Ramos (cell line): ENCODE data around the gene ARHGAP6.

Experiments
- in situ Hi-C: fragments of 300-500 bp; cut with MboI; formaldehyde crosslinking; loops from one replicate; pipeline ENCODE4 v1.14.3; 2022; ENCODE audit warnings: low sequenced_read_pairs; ENCODE audit not compliant: unreplicated experiment

Gene ARHGAP6

GRCh38 chrX:11408783-11409182 is 256.9 kb downstream of the ARHGAP6 start:
- in situ Hi-C loops, result no loop called here

- in situ Hi-C loops, result no loop called here
Measured at GRCh38 chrX:11408109-11408405, 257.7 kb downstream of the ARHGAP6 start.

GRCh38 chrX:11407331-11408108 is 258.2 kb downstream of the ARHGAP6 start:
- in situ Hi-C loops, result no loop called here

GRCh38 chrX:11406109-11406765 is 259.5 kb downstream of the ARHGAP6 start:
- in situ Hi-C loops, result no loop called here

- in situ Hi-C loops, result no loop called here
Measured at GRCh38 chrX:11403631-11404030, 262.1 kb downstream of the ARHGAP6 start.

GRCh38 chrX:11401966-11402365 is 263.8 kb downstream of the ARHGAP6 start:
- in situ Hi-C loops, result no loop called here

- in situ Hi-C loops, result no loop called here
Measured at GRCh38 chrX:11399489-11400094, 266.1 kb downstream of the ARHGAP6 start.

- in situ Hi-C loops, result no loop called here
Measured at GRCh38 chrX:11398785-11399184, 266.9 kb downstream of the ARHGAP6 start.

- in situ Hi-C loops, result no loop called here
Measured at GRCh38 chrX:11398139-11398538, 267.6 kb downstream of the ARHGAP6 start.

- in situ Hi-C loops, result no loop called here
Measured at GRCh38 chrX:11397680-11398079, 268.0 kb downstream of the ARHGAP6 start.

GRCh38 chrX:11395859-11396258 is 269.9 kb downstream of the ARHGAP6 start:
- in situ Hi-C loops, result no loop called here

GRCh38 chrX:11393949-11394654 is 271.6 kb downstream of the ARHGAP6 start:
- in situ Hi-C loops, result no loop called here

GRCh38 chrX:11386812-11387211 is 278.9 kb downstream of the ARHGAP6 start:
- in situ Hi-C loops, result no loop called here

- in situ Hi-C loops, result no loop called here
Measured at GRCh38 chrX:11386001-11386523, 279.7 kb downstream of the ARHGAP6 start.

- in situ Hi-C loops, result no loop called here
Measured at GRCh38 chrX:11382930-11383329, 282.8 kb downstream of the ARHGAP6 start.

GRCh38 chrX:11381464-11381863 is 284.3 kb downstream of the ARHGAP6 start:
- in situ Hi-C loops, result no loop called here

- in situ Hi-C loops, result no loop called here
Measured at GRCh38 chrX:11380187-11380844, 285.4 kb downstream of the ARHGAP6 start.

- in situ Hi-C loops, result no loop called here
Measured at GRCh38 chrX:11376163-11376562, 289.6 kb downstream of the ARHGAP6 start.

- in situ Hi-C loops, result no loop called here
Measured at GRCh38 chrX:11375614-11376119, 290.1 kb downstream of the ARHGAP6 start.

- in situ Hi-C loops, result loop anchor here (25.0 kb wide), 1 partner anchor 388 kb away; the partner anchor contains the start of gene MSL3
Measured at GRCh38 chrX:11374570-11374969, 291.1 kb downstream of the ARHGAP6 start.
